SHP77 treated with DMSO at 0.1 percent for 48 hours (cell line): ENCODE data around the gene TMEM9.

Source experiments
- DNase-seq: peaks from one replicate; lab custom pipeline; 2025; lab: John Stamatoyannopoulos, UW

TMEM9 gene

GRCh38 chr1:201145816-201146215 lies 8.5 kb downstream of the TMEM9 start:
- DNase-seq: no peak

GRCh38 chr1:201145132-201145531 lies 9.1 kb downstream of the TMEM9 start:
- DNase-seq: no peak

GRCh38 chr1:201144701-201145100 lies 9.6 kb downstream of the TMEM9 start:
- DNase-seq: no peak

GRCh38 chr1:201143726-201144635 lies 10.3 kb downstream of the TMEM9 start:
- no peak for DNase-seq

- no peak for DNase-seq
These were observed 11.2 kb downstream of the TMEM9 start for GRCh38 chr1:201142849-201143725.

- DNase-seq: no peak
These were observed 12.0 kb downstream of the TMEM9 start for GRCh38 chr1:201142011-201142848.

GRCh38 chr1:201141418-201141817 lies 12.9 kb downstream of the TMEM9 start:
- DNase-seq: no peak

- DNase-seq: no peak
These were observed 13.4 kb downstream of the TMEM9 start for GRCh38 chr1:201140941-201141260.

- DNase-seq: no peak
These were observed 13.9 kb downstream of the TMEM9 start for GRCh38 chr1:201140235-201140940.

GRCh38 chr1:201139756-201140155 lies 14.5 kb downstream of the TMEM9 start:
- no peak for DNase-seq

- no peak for DNase-seq
These were observed 15.0 kb downstream of the TMEM9 start for GRCh38 chr1:201139306-201139705.

GRCh38 chr1:201138311-201138840 lies 15.9 kb downstream of the TMEM9 start:
- DNase-seq: no peak

- no peak for DNase-seq
These were observed 16.5 kb downstream of the TMEM9 start for GRCh38 chr1:201137579-201138310.

- no peak for DNase-seq
These were observed 17.3 kb downstream of the TMEM9 start for GRCh38 chr1:201137024-201137392.

- DNase-seq: no peak
These were observed 17.8 kb downstream of the TMEM9 start for GRCh38 chr1:201136355-201137023.

- DNase-seq: no peak
These were observed 19.9 kb downstream of the TMEM9 start for GRCh38 chr1:201134405-201134804.

- DNase-seq: no peak
These were observed 22.9 kb downstream of the TMEM9 start for GRCh38 chr1:201131398-201131797.

- DNase-seq: no peak
These were observed 25.3 kb downstream of the TMEM9 start for GRCh38 chr1:201128962-201129361.

- no peak for DNase-seq
These were observed 25.8 kb downstream of the TMEM9 start for GRCh38 chr1:201128476-201128875.
